Activated gamma-delta T cell (primary cell): ENCODE results near the gene TDRD10.
"Not testable (repeated sequence)": the region's sequence is repeated elsewhere in the genome, so short reads cannot be mapped to it uniquely, and the experiment has no call there.

Experiments used
- DNase-seq: peaks from one replicate; lab custom pipeline; 2025; lab: John Stamatoyannopoulos, UW

Gene TDRD10

GRCh38 chr1:154517661-154518060 lies 15.6 kb downstream of the TDRD10 start:
- DNase-seq, result no peak

GRCh38 chr1:154519591-154519991 lies 17.6 kb downstream of the TDRD10 start:
- DNase-seq, result no peak

GRCh38 chr1:154520333-154520732 lies 18.3 kb downstream of the TDRD10 start:
- DNase-seq, result no peak

- no peak for DNase-seq
Measured at GRCh38 chr1:154521695-154522094, 19.7 kb downstream of the TDRD10 start.

- DNase-seq, result no peak
Measured at GRCh38 chr1:154524881-154525280, 22.9 kb downstream of the TDRD10 start.

- DNase-seq, result no peak
Measured at GRCh38 chr1:154527192-154527591, 25.2 kb downstream of the TDRD10 start.

- no peak for DNase-seq
Measured at GRCh38 chr1:154529308-154529707, 27.3 kb downstream of the TDRD10 start.

- DNase-seq, result not testable (repeated sequence)
Measured at GRCh38 chr1:154531950-154532349, 29.9 kb downstream of the TDRD10 start.

- no peak for DNase-seq
Measured at GRCh38 chr1:154533952-154534844, 32.2 kb downstream of the TDRD10 start.

- no peak for DNase-seq
Measured at GRCh38 chr1:154536570-154536969, 34.6 kb downstream of the TDRD10 start.

GRCh38 chr1:154539486-154540483 lies 37.8 kb downstream of the TDRD10 start:
- DNase-seq, result no peak

GRCh38 chr1:154541231-154541630 lies 39.2 kb downstream of the TDRD10 start:
- no peak for DNase-seq

GRCh38 chr1:154546264-154547063 lies 44.4 kb downstream of the TDRD10 start:
- no peak for DNase-seq

- no peak for DNase-seq
Measured at GRCh38 chr1:154547105-154547732, 45.2 kb downstream of the TDRD10 start.

GRCh38 chr1:154548028-154548427 lies 46.0 kb downstream of the TDRD10 start:
- no peak for DNase-seq

GRCh38 chr1:154549202-154549770 lies 47.3 kb downstream of the TDRD10 start:
- no peak for DNase-seq

- no peak for DNase-seq
Measured at GRCh38 chr1:154550070-154550469, 48.1 kb downstream of the TDRD10 start.

GRCh38 chr1:154550657-154551056 lies 48.6 kb downstream of the TDRD10 start:
- DNase-seq, result no peak

- DNase-seq, result no peak
Measured at GRCh38 chr1:154551474-154551873, 49.5 kb downstream of the TDRD10 start.

GRCh38 chr1:154552036-154552435 lies 50.0 kb downstream of the TDRD10 start:
- DNase-seq, result no peak
